Vagina (tissue), 2 donors: Measurements from ENCODE around the gene TAF1B. TPM values are rescaled to one million over a fixed set of nuclear protein-coding genes. Genes with fewer than 3 reads are reported as not detected.

Source experiments
- DNase-seq, 2 donors: peaks; one replicate each; pipeline ENCODE4 v3.0.0-alpha.2; 2017; ENCODE audit errors: extremely low spot score in 2 of 2
- H3K27ac ChIP-seq: fragments of 200-600 bp; sonication (generic); one replicate; pipeline ENCODE4 v1.5.1; 2019
- H3K27me3 ChIP-seq: fragments of 200-600 bp; sonication (generic); one replicate; pipeline ENCODE4 v1.5.1; 2019
- H3K36me3 ChIP-seq, 2 donors: fragments of 200-600 bp; sonication (generic); one replicate each; pipeline ENCODE4 v1.5.1; 2017 to 2019
- H3K4me1 ChIP-seq: fragments of 200-600 bp; sonication (generic); one replicate; pipeline ENCODE4 v1.5.1; 2019
- H3K4me3 ChIP-seq, 2 donors: fragments of 200-600 bp; sonication (generic); 1 replicate in 1 of 2; 2 replicates in 1 of 2; pipeline ENCODE4 v1.5.1; 2016 to 2019
- H3K9me3 ChIP-seq: fragments of 200-600 bp; sonication (generic); one replicate; pipeline ENCODE4 v1.5.1; 2019
- CTCF ChIP-seq, 3 experiments: fragments of 450-650 bp in 2 of 3; fragments of 200-600 bp in 1 of 3; sonication (generic) in 1 of 3; IDR thresholded peaks; one replicate each; pipeline ENCODE4 v1.5.1; 2017 to 2019; ENCODE audit warnings: antibody characterized with exemption in 3 of 3, mild to moderate bottlenecking in 2 of 3, moderate library complexity in 2 of 3
- POLR2A ChIP-seq, 2 donors: fragments of 450-650 bp; IDR thresholded peaks; one replicate each; pipeline ENCODE4 v1.6.1; 2017; ENCODE audit warnings: antibody characterized with exemption in 2 of 2, mild to moderate bottlenecking in 2 of 2, moderate library complexity in 2 of 2
- POLR2AphosphoS5 ChIP-seq, 2 donors: sonication (generic); formaldehyde crosslinking; IDR thresholded peaks; one replicate each; pipeline ENCODE4 v1.9.0; 2017; ENCODE audit warnings: antibody characterized with exemption in 2 of 2, mild to moderate bottlenecking in 2 of 2, low read depth in 1 of 2; ENCODE audit not compliant: insufficient read depth in 1 of 2
- intact Hi-C: fragments of 100-400 bp; cut with DNase I; formaldehyde crosslinking; loops from one replicate; pipeline ENCODE4 v1.15.1; 2023
- total RNA-seq: library from RNA; depleted of rRNA; stranded (reverse); fragments of >200 nt; gene quantifications from one replicate; pipeline ENCODE4 v1.2.3, GENCODE V29; 2016

TAF1B gene
- total RNA-seq, 1 donor from 2014 or later: 20.1 TPM

GRCh38 chr2:9967053-9967775 lies 123.9 kb downstream of the TAF1B start:
- Histone ChIP-seq H3K27me3 (no peaks in the 10 kb centered on the region), H3K4me1 (peaks cover 18% of the 10 kb centered on the region), H3K27ac (no peak overlapping the region), H3K36me3 (no peaks in the 10 kb centered on the region), H3K4me3 (no peak overlapping the region), H3K9me3 (no peaks in the 10 kb centered on the region)
- TF ChIP-seq POLR2AphosphoS5 (IDR thresholded peaks at IDR 0.05; ENCODE audit: insufficient read depth in 1 of 2, low read depth in 1 of 2) (no peak), CTCF (IDR thresholded peaks at IDR 0.05) (no peak), POLR2A (IDR thresholded peaks at IDR 0.05) (no peak)
- no peak for DNase-seq
- intact Hi-C loops: no loop called here

- TF ChIP-seq CTCF (IDR thresholded peaks at IDR 0.05): no peak
- no peak for TF ChIP-seq POLR2AphosphoS5 (IDR thresholded peaks at IDR 0.05; ENCODE audit: insufficient read depth in 1 of 2, low read depth in 1 of 2)
- no peak for TF ChIP-seq POLR2A (IDR thresholded peaks at IDR 0.05)
- no peak overlapping the region for H3K4me3 ChIP-seq
- no peak for DNase-seq
- H3K4me1 ChIP-seq: peaks cover 28% of the 10 kb centered on the region
- no peaks in the 10 kb centered on the region for H3K9me3 ChIP-seq
- no peak overlapping the region for H3K27ac ChIP-seq
- intact Hi-C loops: no loop called here
- H3K36me3 ChIP-seq: no peaks in the 10 kb centered on the region
- H3K27me3 ChIP-seq: no peaks in the 10 kb centered on the region
Measured at GRCh38 chr2:9968553-9969497, 125.6 kb downstream of the TAF1B start.

- Histone ChIP-seq H3K9me3 (no peaks in the 10 kb centered on the region), H3K4me1 (peaks cover 30% of the 10 kb centered on the region), H3K36me3 (no peaks in the 10 kb centered on the region), H3K27ac (peak overlapping the region; percentile 17), H3K27me3 (no peaks in the 10 kb centered on the region), H3K4me3 (no peak overlapping the region)
- intact Hi-C loops: no loop called here
- no peak for DNase-seq
- TF ChIP-seq POLR2A (IDR thresholded peaks at IDR 0.05) (no peak), POLR2AphosphoS5 (IDR thresholded peaks at IDR 0.05; ENCODE audit: insufficient read depth in 1 of 2, low read depth in 1 of 2) (no peak), CTCF (IDR thresholded peaks at IDR 0.05) (no peak)
Measured at GRCh38 chr2:9970200-9971044, 127.1 kb downstream of the TAF1B start.

GRCh38 chr2:9971105-9971818 lies 128.0 kb downstream of the TAF1B start:
- intact Hi-C loops: no loop called here
- H3K27me3 ChIP-seq: no peaks in the 10 kb centered on the region
- H3K9me3 ChIP-seq: no peaks in the 10 kb centered on the region
- no peak for DNase-seq
- no peaks in the 10 kb centered on the region for H3K36me3 ChIP-seq
- H3K27ac ChIP-seq: peak overlapping the region; percentile 17
- H3K4me3 ChIP-seq: no peak overlapping the region
- no peak for TF ChIP-seq CTCF (IDR thresholded peaks at IDR 0.05)
- peak in 1 of 2 donors; percentile 68 for TF ChIP-seq POLR2AphosphoS5 (IDR thresholded peaks at IDR 0.05; ENCODE audit: insufficient read depth in 1 of 2, low read depth in 1 of 2)
- TF ChIP-seq POLR2A (IDR thresholded peaks at IDR 0.05): no peak
- peaks cover 34% of the 10 kb centered on the region for H3K4me1 ChIP-seq
